ENCODE measurements around the gene C1QTNF2.
"Not testable (repeated sequence)": the region's sequence is repeated elsewhere in the genome, so short reads cannot be mapped to it uniquely, and the experiment has no call there.

C1QTNF2 gene

GRCh38 chr5:160342413-160342941, 27.9 kb downstream of the C1QTNF2 start:
- DNase-seq (ENCODE audit: low spot score), result peak; percentile 47

GRCh38 chr5:160341309-160341870, 29.0 kb downstream of the C1QTNF2 start:
- no peak for DNase-seq (ENCODE audit: low spot score)

- DNase-seq (ENCODE audit: low spot score), result peak; percentile 16
Measured at GRCh38 chr5:160340513-160340912, 29.9 kb downstream of the C1QTNF2 start.

- DNase-seq (ENCODE audit: low spot score), result no peak
Measured at GRCh38 chr5:160339406-160340130, 30.9 kb downstream of the C1QTNF2 start.

- DNase-seq (ENCODE audit: low spot score), result not testable (repeated sequence)
Measured at GRCh38 chr5:160334716-160335115, 35.7 kb downstream of the C1QTNF2 start.

- no peak for DNase-seq (ENCODE audit: low spot score)
Measured at GRCh38 chr5:160333721-160334120, 36.7 kb downstream of the C1QTNF2 start.

GRCh38 chr5:160330212-160330611, 40.2 kb downstream of the C1QTNF2 start:
- DNase-seq (ENCODE audit: low spot score), result no peak

GRCh38 chr5:160327818-160328217, 42.6 kb downstream of the C1QTNF2 start:
- no peak for DNase-seq (ENCODE audit: low spot score)

- DNase-seq (ENCODE audit: low spot score), result no peak
Measured at GRCh38 chr5:160326981-160327380, 43.4 kb downstream of the C1QTNF2 start.

- no peak for DNase-seq (ENCODE audit: low spot score)
Measured at GRCh38 chr5:160325716-160326115, 44.7 kb downstream of the C1QTNF2 start.

- no peak for DNase-seq (ENCODE audit: low spot score)
Measured at GRCh38 chr5:160324886-160325285, 45.5 kb downstream of the C1QTNF2 start.

- DNase-seq (ENCODE audit: low spot score), result no peak
Measured at GRCh38 chr5:160318409-160318808, 52.0 kb downstream of the C1QTNF2 start.

GRCh38 chr5:160317434-160317833, 53.0 kb downstream of the C1QTNF2 start:
- no peak for DNase-seq (ENCODE audit: low spot score)

GRCh38 chr5:160315968-160316367, 54.5 kb downstream of the C1QTNF2 start:
- peak; percentile 94 for DNase-seq (ENCODE audit: low spot score)

- DNase-seq (ENCODE audit: low spot score), result no peak
Measured at GRCh38 chr5:160312960-160313727, 57.3 kb downstream of the C1QTNF2 start.

- DNase-seq (ENCODE audit: low spot score), result peak; percentile 63
Measured at GRCh38 chr5:160312134-160312959, 58.1 kb downstream of the C1QTNF2 start, which contains the start of gene CCNJL. CCNJL (minus strand) TSS chr5:160312564; CDS start chr5:160311923, 641 bp downstream.

GRCh38 chr5:160311491-160312133, 58.8 kb downstream of the C1QTNF2 start:
- DNase-seq (ENCODE audit: low spot score), result no peak

- DNase-seq (ENCODE audit: low spot score), result no peak
Measured at GRCh38 chr5:160310552-160311295, 59.7 kb downstream of the C1QTNF2 start.

GRCh38 chr5:160310140-160310539, 60.3 kb downstream of the C1QTNF2 start:
- no peak for DNase-seq (ENCODE audit: low spot score)

- DNase-seq (ENCODE audit: low spot score), result no peak
Measured at GRCh38 chr5:160306696-160307095, 63.7 kb downstream of the C1QTNF2 start.

- no peak for DNase-seq (ENCODE audit: low spot score)
Measured at GRCh38 chr5:160305319-160305718, 65.1 kb downstream of the C1QTNF2 start.

Data from LoVo (cell line).